Epithelial cell of proximal tubule (primary cell): ENCODE results near the gene SKA3. TPM values are rescaled to one million over a fixed set of nuclear protein-coding genes. Genes with fewer than 3 reads are reported as not detected.

Experiments used
- DNase-seq: peaks from one replicate; pipeline ENCODE4 v3.0.0-alpha.2; 2011; ENCODE audit warnings: low read depth
- H3K4me3 ChIP-seq: 2 replicates; pipeline ENCODE4 v1.5.1; 2011; ENCODE audit warnings: low read depth, mild to moderate bottlenecking, low read length
- CTCF ChIP-seq: conservative IDR thresholded peaks from 2 replicates; pipeline ENCODE4 v1.5.1; 2012; ENCODE audit warnings: low read depth, mild to moderate bottlenecking, low read length
- total RNA-seq: library from RNA; depleted of rRNA; stranded (reverse); fragments of >200 nt; gene quantifications from 2 replicates; pipeline ENCODE4 v1.2.3, GENCODE V29; 2015

SKA3 gene
- total RNA-seq, 1 donor from 2014 or later: 22.1 TPM

GRCh38 chr13:21119526-21119925 lies 56.8 kb downstream of the SKA3 start:
- TF ChIP-seq CTCF: no peak

GRCh38 chr13:21118180-21118579 lies 58.2 kb downstream of the SKA3 start:
- H3K4me3 ChIP-seq: no peak overlapping the region
- TF ChIP-seq CTCF: no peak
- no peak for DNase-seq

More at GRCh38 chr13:21119526-21119925, 56.8 kb downstream of the SKA3 start:
- H3K4me3 ChIP-seq: no peak overlapping the region
- DNase-seq: no peak

- no peak for TF ChIP-seq CTCF
- DNase-seq: no peak
- no peak overlapping the region for H3K4me3 ChIP-seq
Observed at GRCh38 chr13:21117104-21117809, 59.1 kb downstream of the SKA3 start.

- no peak for TF ChIP-seq CTCF
- no peak overlapping the region for H3K4me3 ChIP-seq
- DNase-seq: no peak
Observed at GRCh38 chr13:21116141-21116540, 60.2 kb downstream of the SKA3 start.

- no peak for TF ChIP-seq CTCF
- no peak for DNase-seq
- H3K4me3 ChIP-seq: no peak overlapping the region
Observed at GRCh38 chr13:21115231-21115630, 61.1 kb downstream of the SKA3 start.

- no peak for TF ChIP-seq CTCF
- DNase-seq: no peak
- no peak overlapping the region for H3K4me3 ChIP-seq
Observed at GRCh38 chr13:21111546-21111945, 64.8 kb downstream of the SKA3 start.

GRCh38 chr13:21109168-21109567 lies 67.2 kb downstream of the SKA3 start:
- DNase-seq: no peak
- no peak overlapping the region for H3K4me3 ChIP-seq
- TF ChIP-seq CTCF: no peak
